DMS114 treated with DMSO at 0.1 percent for 48 hours (cell line): ENCODE data around the gene DGKA.
A peak's percentile ranks its signal among the peaks of the same experiment; 100 is the strongest.

ENCODE experiments used
- DNase-seq: peaks from one replicate; lab custom pipeline; 2025; ENCODE audit not compliant: unreplicated experiment; lab: John Stamatoyannopoulos, UW

DGKA gene

DNA sequence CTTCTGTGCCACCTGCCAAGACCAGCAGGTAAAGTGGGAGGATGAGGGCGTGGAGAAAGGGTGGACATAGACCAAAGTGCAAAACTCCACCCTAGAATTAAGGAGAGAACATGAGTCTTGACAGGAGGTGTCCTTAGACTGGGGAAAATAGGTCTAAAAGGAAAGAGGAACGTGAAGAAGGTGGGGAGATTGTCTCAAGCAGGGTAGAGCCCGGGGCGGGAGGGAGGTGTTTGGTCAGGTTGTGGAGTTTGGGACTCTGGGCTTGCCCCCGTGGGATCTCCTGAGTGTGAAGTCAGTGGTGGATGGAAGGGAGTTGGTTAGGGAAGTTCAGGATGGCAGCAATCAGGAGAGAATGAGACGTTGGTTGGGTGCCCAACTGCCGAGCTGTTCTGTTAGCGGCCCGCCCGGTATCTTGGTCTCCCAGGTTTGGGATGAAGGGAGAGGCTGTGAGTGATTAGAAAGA, 386 bp downstream of the DGKA start:
- no peak for DNase-seq

DNA sequence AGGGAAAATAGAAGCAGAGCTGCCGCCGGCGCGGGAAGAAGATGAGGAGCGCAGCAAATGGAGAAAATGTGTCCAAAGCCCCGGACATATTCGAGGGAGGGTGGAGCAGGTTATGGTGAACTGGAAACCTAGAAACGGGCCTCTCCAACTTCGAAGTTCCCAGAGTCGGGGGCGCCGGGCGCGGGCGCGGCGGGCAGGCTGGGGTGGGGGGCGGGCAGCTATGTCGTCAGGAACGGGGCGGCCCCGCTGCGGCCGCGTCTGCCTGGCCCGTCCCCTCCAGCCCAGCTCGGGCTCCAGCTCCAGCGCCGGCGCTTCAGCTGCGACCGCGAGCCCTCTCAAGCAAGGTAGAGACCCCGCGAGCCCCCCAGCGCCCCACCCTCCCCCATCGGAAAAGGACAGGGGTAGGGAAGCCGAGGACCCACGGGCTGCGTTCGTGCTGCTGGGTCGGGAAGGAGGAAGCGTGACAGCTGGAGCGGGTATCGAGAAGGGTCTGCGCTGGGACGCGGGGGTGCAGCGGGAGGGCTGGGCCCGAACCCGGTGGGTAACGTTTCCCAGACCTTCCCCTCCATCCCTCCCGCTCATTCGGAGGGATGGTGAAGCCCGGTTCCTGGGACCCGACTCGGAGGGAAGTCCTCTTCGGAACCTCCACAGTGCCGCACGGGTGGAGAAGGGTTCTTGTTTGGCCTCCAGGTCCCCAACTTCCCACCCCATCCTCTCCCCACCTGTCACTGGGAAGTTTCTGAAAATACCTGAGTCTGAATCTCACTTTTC, 1.0 kb downstream of the DGKA start:
- DNase-seq: no peak

GRCh38 chr12:55932551-55932910, 1.6 kb downstream of the DGKA start:
- DNase-seq: no peak

- DNase-seq: no peak
Observed at GRCh38 chr12:55933169-55933798, 2.3 kb downstream of the DGKA start.

GRCh38 chr12:55933799-55934742, 3.1 kb downstream of the DGKA start:
- no peak for DNase-seq

- no peak for DNase-seq
Observed at GRCh38 chr12:55934773-55935172, 3.8 kb downstream of the DGKA start.

- DNase-seq: no peak
Observed at GRCh38 chr12:55935738-55936151, 4.8 kb downstream of the DGKA start.

DNA sequence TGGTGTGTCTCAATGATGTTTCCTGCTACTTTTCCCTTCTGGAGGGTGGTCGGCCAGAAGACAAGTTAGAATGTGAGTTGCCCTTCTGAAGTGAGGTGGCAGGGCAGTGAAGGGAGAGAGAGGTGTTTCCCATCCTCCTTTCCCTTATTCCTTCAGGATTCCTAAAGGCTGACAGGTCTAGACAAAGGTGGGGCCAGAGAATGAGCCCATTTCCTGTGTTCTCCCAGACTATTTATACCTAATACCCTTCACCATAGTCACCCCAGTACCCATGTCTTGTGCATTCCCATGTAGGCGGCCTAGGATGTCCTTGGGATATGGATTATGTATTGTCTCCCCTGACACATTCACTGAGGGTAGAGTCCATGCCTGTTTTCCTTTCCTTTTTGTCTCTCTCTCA, 7.0 kb downstream of the DGKA start:
- DNase-seq: no peak

DNA sequence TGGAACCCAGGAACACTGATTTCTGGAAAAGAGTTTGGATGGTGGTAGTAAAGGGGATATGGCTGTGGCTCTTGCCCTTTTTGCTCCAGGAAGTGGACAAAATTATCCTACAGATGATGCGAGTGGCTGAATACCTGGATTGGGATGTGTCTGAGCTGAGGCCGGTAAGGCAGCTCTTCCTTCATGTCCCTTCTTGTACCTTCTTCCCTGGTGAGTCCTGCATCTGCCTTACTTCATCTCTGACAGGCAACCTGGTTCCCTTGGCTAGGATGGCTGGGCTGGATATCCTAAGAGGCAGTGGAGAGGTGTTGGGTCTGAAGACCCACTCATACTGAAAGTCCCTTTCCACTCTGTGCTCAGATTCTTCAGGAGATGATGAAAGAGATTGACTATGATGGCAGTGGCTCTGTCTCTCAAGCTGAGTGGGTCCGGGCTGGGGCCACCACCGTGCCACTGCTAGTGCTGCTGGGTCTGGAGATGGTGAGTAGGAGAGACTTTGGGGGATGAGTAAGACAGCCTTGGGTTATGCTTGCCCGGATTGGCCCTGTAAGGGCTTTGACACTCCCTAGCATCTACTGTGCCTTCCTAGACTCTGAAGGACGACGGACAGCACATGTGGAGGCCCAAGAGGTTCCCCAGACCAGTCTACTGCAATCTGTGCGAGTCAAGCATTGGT, 8.0 kb downstream of the DGKA start:
- DNase-seq: no peak

DNA sequence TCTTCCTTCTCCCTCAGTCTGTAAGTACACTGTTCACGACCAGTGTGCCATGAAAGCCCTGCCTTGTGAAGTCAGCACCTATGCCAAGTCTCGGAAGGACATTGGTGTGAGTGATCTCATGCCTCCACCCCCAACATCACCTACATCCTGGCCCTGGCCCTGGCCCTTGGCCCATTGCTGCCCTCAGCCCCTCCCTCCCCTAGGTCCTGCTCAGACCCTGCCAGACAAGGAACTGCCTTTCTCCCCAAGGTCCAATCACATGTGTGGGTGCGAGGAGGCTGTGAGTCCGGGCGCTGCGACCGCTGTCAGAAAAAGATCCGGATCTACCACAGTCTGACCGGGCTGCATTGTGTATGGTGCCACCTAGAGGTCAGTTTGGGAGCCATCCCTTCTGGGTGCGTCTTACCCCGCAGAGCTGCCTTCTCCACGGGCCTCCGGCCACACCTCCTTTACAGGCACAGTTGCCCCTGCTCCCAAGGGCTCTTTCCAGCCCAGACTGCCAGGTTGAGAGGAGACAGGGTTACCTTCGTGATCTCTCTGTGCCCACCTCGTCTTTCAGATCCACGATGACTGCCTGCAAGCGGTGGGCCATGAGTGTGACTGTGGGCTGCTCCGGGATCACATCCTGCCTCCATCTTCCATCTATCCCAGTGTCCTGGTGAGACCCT, 9.2 kb downstream of the DGKA start:
- peak; percentile 83 for DNase-seq

- DNase-seq: no peak
Observed at GRCh38 chr12:55942055-55942454, 11.1 kb downstream of the DGKA start.

DNA sequence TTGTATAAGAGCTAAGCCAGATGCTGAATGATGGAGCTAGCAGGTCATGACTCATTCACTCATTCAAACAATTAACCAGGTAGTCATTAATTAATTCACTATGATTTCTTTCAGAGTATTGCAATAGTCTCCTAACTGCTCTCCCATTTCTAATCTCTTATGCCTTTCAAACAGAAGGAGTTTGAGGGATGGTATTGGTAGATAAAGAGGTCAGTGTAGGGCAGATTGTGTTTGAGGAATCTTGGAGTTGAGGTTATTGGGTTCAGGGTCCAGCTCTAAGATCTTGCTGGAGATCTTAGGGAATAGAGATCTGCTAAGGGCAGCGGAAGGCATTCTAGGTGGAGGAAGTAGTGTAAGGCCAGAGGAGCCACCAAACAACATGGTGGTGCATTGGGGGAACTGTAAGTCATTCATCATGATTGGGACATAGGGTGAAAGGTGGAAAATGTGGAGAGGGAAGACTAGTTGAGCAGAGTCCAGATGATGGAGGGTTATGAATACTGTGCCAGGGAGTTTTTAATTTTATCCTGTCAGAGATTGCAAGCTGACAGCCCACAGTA, 11.7 kb downstream of the DGKA start:
- DNase-seq: no peak

- DNase-seq: no peak
Observed at GRCh38 chr12:55946553-55946952, 15.6 kb downstream of the DGKA start.

- no peak for DNase-seq
Observed at GRCh38 chr12:55955344-55955743, 24.4 kb downstream of the DGKA start.

GRCh38 chr12:55955800-55956508, 25.0 kb downstream of the DGKA start:
- DNase-seq: no peak

- no peak for DNase-seq
Observed at GRCh38 chr12:55957106-55957859, 26.3 kb downstream of the DGKA start.

- no peak for DNase-seq
Observed at GRCh38 chr12:55963760-55964159, 32.8 kb downstream of the DGKA start.

- no peak for DNase-seq
Observed at GRCh38 chr12:55965240-55965639, 34.3 kb downstream of the DGKA start.

GRCh38 chr12:55965941-55966407, 35.0 kb downstream of the DGKA start, which contains the start of gene PMEL:
PMEL (minus strand) TSS chr12:55966042; CDS start chr12:55966011, 31 bp downstream.
- no peak for DNase-seq
